ENCODE measurements around the gene DOCK3. TPM values are rescaled to one million over a fixed set of nuclear protein-coding genes. Genes with fewer than 3 reads are reported as not detected.

Gene DOCK3
- total and polyA plus RNA-seq, 10 of the 15 experiments (the other 5 are each of a cell fraction or from before 2014, with no cell fraction given) = 0.02 to 0.52 (median 0.04) TPM; not detected in 5

- no peak overlapping the region for H3K9ac ChIP-seq (ENCODE audit: control insufficient read depth, insufficient read depth, low read length)
- ChIA-PET RAD21 (ENCODE audit: unreplicated experiment) (no interaction called here), POLR2A (no interaction called here), SMC1A (ENCODE audit: uncharacterized antibody, unreplicated experiment) (no interaction called here), CTCF (no interaction called here)
- H3K9me3 ChIP-seq (replicated peaks; ENCODE audit: control insufficient read depth, insufficient read depth, low read length) = peaks cover 10% of the 10 kb centered on the region; the same call in 2 of the 3 replicates
- DNase-seq (ENCODE audit: low read depth, low spot score) (no peak), ATAC-seq (no peak), FAIRE-seq (no peak)
- H3K79me2 ChIP-seq (ENCODE audit: control insufficient read depth, insufficient read depth, low read length) = no peaks in the 10 kb centered on the region
- H3K27me3 ChIP-seq (replicated peaks in 1 of 2; ENCODE audit: control insufficient read depth in 2 of 2, insufficient read depth in 2 of 2, low read length in 1 of 2) = no peaks in the 10 kb centered on the region; a peak in 1 of 4 replicates
- intact Hi-C loops (cut with micrococcal nuclease; ENCODE audit: unreplicated experiment) = no loop called here
- 16% methylated on average over 3 of the region's 3 CpGs for WGBS (ENCODE audit: insufficient coverage, insufficient replicate concordance, low lambda C conversion rate, missing lambda C conversion rate)
- no peaks in the 10 kb centered on the region for H3K4me1 ChIP-seq (ENCODE audit: control insufficient read depth, insufficient read depth, low read length)
- H3K4me3 ChIP-seq = no peak overlapping the region
- no TSS peak for BruUV-seq (replicated peaks)
- no peak for TF ChIP-seq KDM1A (IDR thresholded peaks at IDR 0.05; ENCODE audit: borderline replicate concordance)
- no peak for TF ChIP-seq HCFC1 (IDR thresholded peaks at IDR 0.05; ENCODE audit: low read length)
- TF ChIP-seq RBBP5 (conservative IDR thresholded peaks at IDR 0.05) = no peak
- TF ChIP-seq CREM (IDR thresholded peaks at IDR 0.05; ENCODE audit: low read depth) = no peak
- no peak for TF ChIP-seq POU2F2 (IDR thresholded peaks at IDR 0.05; ENCODE audit: borderline replicate concordance, low read depth, low read length)
- no peak for TF ChIP-seq YBX1 (IDR thresholded peaks at IDR 0.05)
- no peak for TF ChIP-seq MTA2 (IDR thresholded peaks at IDR 0.05; ENCODE audit: low read depth)
- TF ChIP-seq NRF1 (conservative IDR thresholded peaks at IDR 0.05; ENCODE audit: low read depth, low read length) = no peak
- no peak for TF ChIP-seq ZNF274 (IDR thresholded peaks at IDR 0.05; ENCODE audit: insufficient read depth, insufficient read length)
- H4K20me1 ChIP-seq (ENCODE audit: control insufficient read depth, insufficient read depth) = no peaks in the 10 kb centered on the region
- no peak overlapping the region for H3K4me2 ChIP-seq (ENCODE audit: control insufficient read depth, insufficient read depth)
- in situ Hi-C loops (cut with MboI) = no loop called here
- H3K36me3 ChIP-seq (ENCODE audit: control insufficient read depth in 2 of 2, insufficient read depth in 2 of 2, low read length in 1 of 2) = no peaks in the 10 kb centered on the region
- no peak overlapping the region for H3K27ac ChIP-seq (ENCODE audit: control insufficient read depth, insufficient read depth)
- no peak overlapping the region for H2AFZ ChIP-seq (ENCODE audit: control insufficient read depth, low read depth, low read length)
Observed at GRCh38 chr3:50696276-50696675, 21.5 kb downstream of the DOCK3 start.

- FAIRE-seq (no peak), DNase-seq (ENCODE audit: low read depth, low spot score) (no peak), ATAC-seq (no peak)
- in situ Hi-C loops (cut with MboI) = no loop called here
- intact Hi-C loops (cut with micrococcal nuclease; ENCODE audit: unreplicated experiment) = no loop called here
- Histone ChIP-seq H2AFZ (ENCODE audit: control insufficient read depth, low read depth, low read length) (no peak overlapping the region), H3K27ac (ENCODE audit: control insufficient read depth, insufficient read depth) (no peak overlapping the region), H3K4me3 (no peak overlapping the region), H3K27me3 (replicated peaks in 1 of 2; ENCODE audit: control insufficient read depth in 2 of 2, insufficient read depth in 2 of 2, low read length in 1 of 2) (no peaks in the 10 kb centered on the region; a peak in 1 of 4 replicates), H3K79me2 (ENCODE audit: control insufficient read depth, insufficient read depth, low read length) (no peaks in the 10 kb centered on the region), H3K36me3 (ENCODE audit: control insufficient read depth in 2 of 2, insufficient read depth in 2 of 2, low read length in 1 of 2) (no peaks in the 10 kb centered on the region), H3K4me1 (ENCODE audit: control insufficient read depth, insufficient read depth, low read length) (no peaks in the 10 kb centered on the region), H3K9ac (ENCODE audit: control insufficient read depth, insufficient read depth, low read length) (no peak overlapping the region), H3K4me2 (ENCODE audit: control insufficient read depth, insufficient read depth) (no peak overlapping the region), H3K9me3 (replicated peaks; ENCODE audit: control insufficient read depth, insufficient read depth, low read length) (peaks cover 10% of the 10 kb centered on the region; the same call in 2 of the 3 replicates), H4K20me1 (ENCODE audit: control insufficient read depth, insufficient read depth) (no peaks in the 10 kb centered on the region)
- POLR2A ChIA-PET = no interaction called here
- CTCF ChIA-PET = no interaction called here
- SMC1A ChIA-PET (ENCODE audit: uncharacterized antibody, unreplicated experiment) = no interaction called here
- RAD21 ChIA-PET (ENCODE audit: unreplicated experiment) = no interaction called here
- no TSS peak for BruUV-seq (replicated peaks)
- WGBS (ENCODE audit: insufficient coverage, insufficient replicate concordance, low lambda C conversion rate, missing lambda C conversion rate) = 50% methylated on average over 2 of the region's 2 CpGs
- TF ChIP-seq PBX3 (IDR thresholded peaks at IDR 0.05; ENCODE audit: insufficient replicate concordance, low read depth, low read length) = no peak
- TF ChIP-seq ATF2 (IDR thresholded peaks at IDR 0.05; ENCODE audit: low read length) = no peak
- TF ChIP-seq IKZF1 (conservative IDR thresholded peaks at IDR 0.05) = no peak
- no peak for TF ChIP-seq MTA3 (IDR thresholded peaks at IDR 0.05; ENCODE audit: borderline replicate concordance, low read length)
- no peak for TF ChIP-seq STAT3 (IDR thresholded peaks at IDR 0.05; ENCODE audit: low read depth, low read length)
- no peak for TF ChIP-seq FOXM1 (IDR thresholded peaks at IDR 0.05; ENCODE audit: low read depth, low read length)
- TF ChIP-seq FOS (IDR thresholded peaks at IDR 0.05; ENCODE audit: borderline replicate concordance, extremely low read depth, insufficient read length) = no peak
Observed at GRCh38 chr3:50698269-50698668, 23.5 kb downstream of the DOCK3 start.
